GM12891 (cell line): ENCODE data around the gene PPP4R4.
"Not testable (repeated sequence)": the region's sequence is repeated elsewhere in the genome, so short reads cannot be mapped to it uniquely, and the experiment has no call there.

Experiments
- DNase-seq: peaks from one replicate; pipeline ENCODE4 v3.0.0; 2011; ENCODE audit warnings: low spot score; ENCODE audit not compliant: insufficient read length
- FAIRE-seq: peaks from 2 replicates; lab custom pipeline; 2011; peaks lifted over from hg19 to GRCh38; lab: Jason Lieb, UNC
- PAX5 ChIP-seq: IDR thresholded peaks from 2 replicates; pipeline ENCODE4 v1.6.1; 2011; ENCODE audit warnings: low read length, moderate library complexity, mild to moderate bottlenecking; ENCODE audit not compliant: insufficient read depth, severe bottlenecking
- POLR2A ChIP-seq: IDR thresholded peaks from 2 replicates; pipeline ENCODE4 v1.6.1; 2011; ENCODE audit warnings: low read depth, low read length, control low read depth
- POLR2AphosphoS5 ChIP-seq: IDR thresholded peaks from 2 replicates; pipeline ENCODE4 v1.6.1; 2011; ENCODE audit warnings: low read depth, low read length, control low read depth
- POU2F2 ChIP-seq: IDR thresholded peaks from 2 replicates; pipeline ENCODE4 v1.6.1; 2011; ENCODE audit warnings: low read depth, mild to moderate bottlenecking, control low read depth, low read length, moderate library complexity
- SPI1 ChIP-seq: IDR thresholded peaks from 2 replicates; pipeline ENCODE4 v1.6.1; 2011; ENCODE audit warnings: low read depth, low read length, control low read depth
- TAF1 ChIP-seq: IDR thresholded peaks from 2 replicates; pipeline ENCODE4 v1.6.1; 2011; ENCODE audit warnings: low read depth, low read length, control low read depth

Gene PPP4R4

DNA sequence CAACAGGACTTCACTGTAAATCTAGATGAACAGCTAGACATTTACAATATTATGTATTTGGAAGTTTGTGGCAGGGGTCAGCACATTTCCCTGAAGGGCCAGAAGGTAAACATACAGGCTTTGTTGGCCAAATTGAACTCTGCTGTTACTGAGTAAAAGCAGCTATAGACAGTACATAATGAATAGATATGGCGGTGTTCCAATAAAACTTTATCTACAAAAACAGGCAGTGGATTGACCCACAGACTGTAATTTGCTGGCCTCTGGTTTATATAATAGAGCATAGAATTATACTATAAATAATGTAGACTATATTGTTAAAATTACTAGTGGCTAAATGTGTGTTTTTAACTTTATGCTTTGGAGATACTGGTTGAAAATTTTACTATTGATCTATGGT, 93.2 kb downstream of the PPP4R4 start:
- DNase-seq, result no peak
- no peak for FAIRE-seq

DNA sequence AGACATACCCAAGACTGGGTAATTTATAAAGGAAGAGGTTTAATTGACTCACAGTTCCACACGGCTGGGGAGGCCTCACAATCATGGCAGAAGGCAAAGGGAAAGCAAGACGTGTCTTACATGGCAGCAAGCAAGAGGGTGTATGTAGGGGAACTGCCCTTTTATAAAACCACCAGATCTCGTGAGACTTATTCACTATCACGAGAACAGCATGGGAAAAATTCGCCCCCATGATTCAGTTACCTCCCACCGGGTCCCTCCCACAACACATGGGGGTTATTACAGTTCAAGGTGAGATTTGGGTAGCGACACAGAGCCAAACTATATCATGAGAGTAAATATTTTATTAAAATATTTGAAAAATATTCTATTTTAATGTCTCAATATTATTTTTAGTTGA, 94.5 kb downstream of the PPP4R4 start:
- not testable (repeated sequence) for DNase-seq, FAIRE-seq

More for the DNA sequence above, 93.2 kb downstream of the PPP4R4 start:
- TF ChIP-seq SPI1 (no peak), POLR2A (no peak), POLR2AphosphoS5 (no peak), PAX5 (no peak), TAF1 (no peak), POU2F2 (no peak)

DNA sequence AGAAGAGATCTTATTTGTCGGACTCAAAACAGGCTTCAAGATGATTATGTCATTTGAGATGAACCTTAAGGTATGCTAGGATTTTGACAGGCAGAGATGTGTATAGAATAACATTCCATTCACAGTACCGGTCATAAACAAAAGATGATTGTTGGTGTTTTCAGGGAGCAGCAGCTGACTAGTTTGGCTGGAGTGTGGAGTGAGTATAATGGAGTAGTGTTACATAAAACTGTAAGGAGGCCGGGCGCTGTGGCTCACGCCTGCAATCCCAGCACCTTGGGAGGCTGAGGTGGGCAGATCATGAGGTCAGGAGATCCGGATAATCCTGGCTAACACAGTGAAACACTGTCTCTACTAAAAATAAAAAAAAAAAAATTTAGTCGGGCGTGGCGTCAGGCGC, 95.0 kb downstream of the PPP4R4 start:
- DNase-seq (no peak), FAIRE-seq (no peak)
- TF ChIP-seq POLR2A, result no peak
- TF ChIP-seq POU2F2, result no peak
- no peak for TF ChIP-seq TAF1
- TF ChIP-seq PAX5, result no peak
- TF ChIP-seq POLR2AphosphoS5, result no peak
- no peak for TF ChIP-seq SPI1

DNA sequence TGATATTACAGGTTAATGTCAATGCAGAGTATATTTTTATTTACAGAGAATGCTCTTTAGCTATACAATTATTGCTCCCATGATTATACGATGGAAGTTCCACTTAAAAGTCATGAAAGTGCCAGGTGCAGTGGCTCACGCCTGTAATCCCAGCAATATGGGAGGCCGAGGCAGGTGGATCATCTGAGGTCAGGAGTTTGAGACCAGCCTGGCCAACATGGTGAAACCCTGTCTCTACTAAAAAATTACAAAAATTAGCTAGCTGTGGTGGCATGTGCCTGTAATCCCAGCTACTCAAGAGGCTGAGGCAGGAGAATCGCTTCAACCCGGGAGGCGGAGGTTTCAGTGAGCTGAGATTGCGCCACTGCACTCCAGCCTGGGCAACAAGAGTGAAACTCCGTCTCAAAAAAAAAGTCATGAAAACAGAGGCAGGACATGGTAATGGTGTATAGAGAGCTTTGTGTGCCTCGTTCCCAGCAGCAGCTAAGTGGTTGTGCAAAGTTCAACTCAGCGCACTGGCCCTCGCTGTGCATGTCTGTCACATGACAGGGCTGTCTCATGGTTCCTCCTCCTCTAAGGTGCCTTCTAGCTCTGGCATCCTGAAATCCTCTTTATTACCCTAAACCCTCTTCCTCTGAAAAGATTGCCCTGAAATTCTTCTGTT, 102.9 kb downstream of the PPP4R4 start:
- not testable (repeated sequence) for FAIRE-seq, DNase-seq

DNA sequence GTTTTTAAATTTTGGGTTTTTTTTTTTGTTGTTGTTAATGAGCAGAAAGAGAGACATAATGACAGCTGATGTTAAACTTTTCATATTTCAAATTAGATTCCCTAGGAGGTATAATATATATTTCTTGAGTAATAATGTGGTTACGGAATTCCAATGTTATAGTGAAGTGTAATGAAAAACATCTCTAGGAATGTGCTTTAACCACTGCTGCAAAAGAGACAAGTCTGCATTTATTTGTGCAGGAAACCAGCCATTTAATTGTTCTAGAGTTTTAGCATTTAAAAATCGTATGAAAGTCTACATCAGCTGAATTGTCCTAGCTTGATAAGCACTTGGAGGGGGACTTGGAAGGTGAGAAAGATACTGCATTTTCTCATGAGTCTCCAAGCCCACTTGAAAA, 104.6 kb downstream of the PPP4R4 start:
- no peak for DNase-seq
- TF ChIP-seq SPI1 (no peak), POU2F2 (no peak), POLR2A (no peak), PAX5 (no peak), POLR2AphosphoS5 (no peak), TAF1 (no peak)
- no peak for FAIRE-seq

DNA sequence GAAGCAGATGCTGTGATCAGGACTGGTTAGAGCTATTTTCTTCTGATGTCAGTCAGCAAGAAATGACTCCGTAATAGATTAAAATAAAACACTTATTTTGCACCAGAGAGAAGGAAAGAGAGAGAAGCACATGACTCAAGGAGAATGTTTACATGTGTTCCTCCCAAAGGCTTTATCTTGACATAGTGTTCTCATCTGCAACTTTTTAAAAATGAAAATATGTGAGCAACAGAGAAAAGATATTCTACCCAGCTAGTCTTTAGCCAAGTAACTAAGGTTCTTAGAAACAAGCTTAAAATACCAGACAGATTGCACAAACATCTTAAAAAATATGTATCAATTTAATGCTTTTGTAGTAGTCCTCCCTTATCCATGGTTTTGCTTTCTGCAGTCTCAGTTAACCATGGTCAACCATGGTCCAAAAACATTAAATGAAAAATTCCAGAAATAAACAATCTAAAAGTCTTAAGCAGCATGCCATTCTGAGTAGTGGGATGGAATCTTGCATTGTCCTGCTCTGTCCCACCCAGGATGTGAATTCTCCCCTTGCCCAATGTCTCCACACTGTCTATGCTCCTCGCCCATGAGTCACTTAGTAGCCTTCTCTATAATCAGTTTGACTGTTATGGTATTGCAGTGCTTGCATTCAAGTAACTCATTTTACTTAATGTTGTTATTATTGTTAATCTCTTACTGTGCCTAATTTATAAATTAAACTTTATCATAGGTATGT, 109.0 kb downstream of the PPP4R4 start:
- no peak for TF ChIP-seq POLR2AphosphoS5
- no peak for TF ChIP-seq PAX5
- TF ChIP-seq POLR2A, result no peak
- TF ChIP-seq SPI1, result no peak
- no peak for TF ChIP-seq TAF1
- no peak for TF ChIP-seq POU2F2
- DNase-seq, result no peak
- no peak for FAIRE-seq

DNA sequence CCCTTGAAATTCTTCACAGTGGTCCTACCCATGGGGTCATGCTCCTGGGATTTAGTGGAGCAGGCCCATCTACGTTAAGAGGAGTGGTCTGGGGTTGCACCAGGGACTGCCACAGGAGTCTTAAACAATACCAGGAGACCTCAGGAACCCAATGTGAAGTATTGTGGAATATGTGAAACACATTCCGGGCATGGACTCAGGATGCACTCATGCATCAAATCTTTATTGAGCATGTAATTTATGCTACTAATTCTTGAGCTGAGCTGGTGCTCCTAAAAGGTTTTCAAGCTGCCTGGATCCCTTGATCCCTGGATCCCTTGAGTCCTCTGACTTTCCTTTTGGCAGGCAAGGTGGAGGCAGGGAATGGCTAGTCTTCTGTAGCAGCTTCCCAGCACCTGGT, 110.1 kb downstream of the PPP4R4 start:
- FAIRE-seq (no peak), DNase-seq (no peak)
- TF ChIP-seq POU2F2 (no peak), PAX5 (no peak), TAF1 (no peak), POLR2A (no peak), SPI1 (no peak), POLR2AphosphoS5 (no peak)

DNA sequence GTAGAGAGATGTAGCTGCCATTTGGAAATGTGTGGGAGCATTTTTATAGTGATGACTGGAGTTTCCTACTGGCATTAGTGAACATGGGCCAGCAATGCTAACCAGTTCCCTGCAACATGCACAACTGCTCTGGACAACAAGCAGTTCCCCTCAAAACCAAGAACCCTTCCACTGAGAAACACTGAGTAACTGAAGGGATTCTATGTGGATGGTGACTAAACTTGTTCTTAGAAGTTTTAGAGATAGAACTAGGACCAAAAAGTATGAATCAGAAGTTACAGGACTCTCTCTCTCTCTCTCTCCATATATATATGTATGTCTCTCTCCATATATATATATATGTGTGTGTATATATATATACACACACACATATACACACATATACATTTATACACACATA, 111.0 kb downstream of the PPP4R4 start:
- no peak for DNase-seq
- TF ChIP-seq TAF1, result no peak
- TF ChIP-seq SPI1, result no peak
- TF ChIP-seq POLR2AphosphoS5, result no peak
- no peak for TF ChIP-seq POU2F2
- TF ChIP-seq PAX5, result no peak
- no peak for TF ChIP-seq POLR2A
- FAIRE-seq, result no peak

DNA sequence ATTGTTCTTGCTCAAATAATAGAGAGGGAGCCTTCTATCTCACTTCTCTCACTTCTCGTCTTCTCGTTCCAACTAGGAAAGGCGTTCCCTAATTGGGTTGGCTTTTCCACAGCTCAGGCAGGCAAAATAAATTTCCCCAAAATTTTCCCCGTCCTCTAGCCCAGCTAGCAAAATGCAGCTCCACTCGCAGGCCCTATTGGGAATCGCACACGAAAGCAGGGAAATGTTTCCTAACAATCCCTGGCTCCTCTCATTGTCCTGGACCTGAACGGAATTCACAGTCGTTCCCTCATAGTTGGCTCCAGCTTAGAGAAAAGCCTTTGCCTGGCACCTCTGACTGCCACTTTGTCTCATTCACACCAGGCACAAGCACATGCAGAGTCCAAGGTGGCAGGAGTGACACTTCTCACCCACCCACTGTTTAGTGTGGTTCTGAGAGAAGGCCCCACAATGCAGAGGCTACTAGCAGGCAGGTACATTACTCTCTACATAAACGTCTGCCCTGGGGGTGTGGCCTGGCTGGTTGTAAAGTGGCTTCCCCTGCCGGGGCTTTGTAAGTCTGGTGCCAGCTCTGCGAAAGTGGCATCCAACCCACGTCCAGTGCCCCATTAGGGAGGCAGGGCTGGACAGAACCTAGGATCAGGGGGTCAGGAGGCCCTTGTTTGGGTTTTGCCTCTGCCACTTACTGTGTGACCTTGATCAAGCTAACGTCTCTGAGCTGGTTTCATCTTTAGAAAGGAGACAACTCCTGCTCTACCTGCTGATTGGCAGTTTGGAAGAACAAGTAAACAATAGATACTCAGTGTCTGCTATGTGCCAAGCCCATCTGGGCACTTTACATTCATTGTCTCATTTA, 114.7 kb downstream of the PPP4R4 start:
- DNase-seq (no peak), FAIRE-seq (no peak)
- TF ChIP-seq POLR2A (no peak), PAX5 (no peak), SPI1 (no peak), TAF1 (no peak), POLR2AphosphoS5 (no peak), POU2F2 (no peak)

DNA sequence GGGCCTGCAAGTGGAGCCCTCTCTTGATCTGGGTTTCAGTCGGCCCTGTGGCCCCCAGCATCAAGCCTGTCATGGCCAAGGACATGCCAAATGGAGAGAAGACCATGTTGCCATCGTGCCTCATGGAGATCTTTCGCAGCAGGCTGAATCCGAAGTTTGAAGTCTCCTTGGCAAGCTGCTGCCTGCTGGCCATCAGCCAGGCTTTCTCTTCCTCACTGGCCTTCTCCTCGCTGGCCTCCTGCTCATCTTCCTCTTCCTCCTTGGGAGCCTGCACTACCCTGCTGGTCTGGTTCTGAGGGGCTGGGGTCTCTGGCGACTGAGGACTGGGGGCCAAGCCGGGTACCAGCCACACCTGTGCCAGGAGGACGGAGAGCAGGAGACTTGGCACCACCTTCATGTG, 116.1 kb downstream of the PPP4R4 start:
- TF ChIP-seq TAF1 (no peak), POLR2AphosphoS5 (no peak), SPI1 (no peak), PAX5 (no peak), POLR2A (no peak), POU2F2 (no peak)
- DNase-seq, result no peak
- no peak for FAIRE-seq
